H54 (cell line): ENCODE results near the gene STRADB.
"Not testable (repeated sequence)": the region's sequence is repeated elsewhere in the genome, so short reads cannot be mapped to it uniquely, and the experiment has no call there.

ENCODE experiments used
- DNase-seq: peaks from one replicate; pipeline ENCODE4 v3.0.0; 2011; ENCODE audit warnings: low spot score, mixed read lengths; ENCODE audit not compliant: insufficient read length
- FAIRE-seq: peaks from 3 replicates; lab custom pipeline; 2011; peaks lifted over from hg19 to GRCh38; lab: Jason Lieb, UNC
- POLR2A ChIP-seq: IDR thresholded peaks from 2 replicates; pipeline ENCODE4 v1.6.1; 2011; ENCODE audit warnings: low read depth, mild to moderate bottlenecking, low read length

Gene STRADB

DNA sequence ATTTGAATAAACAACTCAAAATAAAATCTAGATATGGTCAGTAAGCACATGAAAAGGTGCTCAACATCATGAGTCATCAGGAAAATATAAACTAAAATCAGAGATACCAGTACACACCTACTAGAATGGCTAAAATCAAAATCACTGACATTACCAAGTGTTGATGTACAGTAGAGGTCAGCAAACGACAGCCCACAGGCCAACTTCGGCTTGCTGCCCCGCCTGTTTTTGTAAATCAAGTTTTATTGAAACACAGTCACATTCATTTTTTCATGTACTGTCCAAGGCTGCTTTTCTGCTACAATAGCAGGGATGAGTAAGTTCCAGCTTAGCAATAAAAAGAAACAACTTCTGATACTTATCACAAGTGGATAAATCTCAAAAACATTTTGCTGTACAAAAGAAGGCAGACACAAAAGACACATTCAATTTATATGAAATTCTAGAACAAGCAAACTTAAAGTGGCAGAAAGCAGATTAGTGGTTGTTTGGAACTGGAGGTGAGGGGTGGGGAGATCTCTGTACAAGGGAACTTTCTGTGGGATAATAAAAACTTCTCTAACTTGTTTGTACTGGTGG lies 32.4 kb upstream of the STRADB start:
- FAIRE-seq (peak; percentile 94), DNase-seq (no peak)
- TF ChIP-seq POLR2A: no peak

DNA sequence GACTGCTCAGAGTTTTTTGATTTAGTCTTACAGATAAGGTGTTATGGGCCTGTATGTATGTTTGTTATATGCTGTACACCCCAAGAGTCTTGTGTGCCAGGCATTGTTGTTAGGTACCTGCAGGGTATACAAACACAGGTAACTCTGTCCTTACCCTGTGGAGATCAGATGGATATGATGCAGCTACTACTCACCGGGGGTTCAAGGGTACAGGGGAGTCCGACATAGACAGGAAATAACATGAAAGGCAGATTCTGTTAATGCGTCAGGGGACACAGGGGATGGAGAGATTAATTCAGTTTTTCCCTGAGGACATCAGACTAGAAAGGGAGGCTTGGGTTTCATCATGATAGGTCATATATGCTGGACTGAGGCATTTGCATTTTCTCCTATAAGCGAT lies 31.6 kb upstream of the STRADB start:
- no peak for TF ChIP-seq POLR2A

DNA sequence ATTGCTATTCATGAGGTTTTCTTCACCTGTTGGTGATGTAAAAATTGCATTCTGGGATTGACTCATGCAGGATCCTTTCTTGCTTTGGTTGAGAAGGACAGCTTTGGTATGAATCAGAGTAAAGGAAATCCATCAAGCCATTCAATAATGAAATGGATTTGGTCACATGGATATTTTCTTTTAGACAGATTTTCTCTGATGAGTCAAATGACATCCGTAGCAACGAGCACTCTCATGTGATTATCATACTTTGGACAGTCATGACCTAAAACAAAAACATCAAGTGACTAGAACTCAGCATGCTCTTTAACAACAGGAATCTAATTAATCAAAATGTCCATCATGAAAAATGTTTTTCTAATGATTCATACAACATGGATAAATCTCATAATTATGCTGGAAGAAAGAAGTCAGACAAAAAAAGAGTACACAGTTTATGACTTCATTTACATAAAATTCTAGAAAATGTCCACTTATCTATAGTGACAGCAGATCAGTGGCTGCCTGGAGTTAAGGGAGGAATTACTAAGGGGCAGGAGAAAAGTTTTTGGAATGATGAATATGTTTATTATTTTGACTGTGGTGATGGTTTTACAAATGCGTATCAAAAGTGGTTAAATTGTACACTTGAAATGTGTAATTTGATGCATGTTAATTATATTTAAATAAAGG lies 31.0 kb upstream of the STRADB start:
- DNase-seq (no peak), FAIRE-seq (peak; percentile 86)
- TF ChIP-seq POLR2A: no peak

More for the DNA sequence above, 31.6 kb upstream of the STRADB start:
- FAIRE-seq (no peak), DNase-seq (no peak)

DNA sequence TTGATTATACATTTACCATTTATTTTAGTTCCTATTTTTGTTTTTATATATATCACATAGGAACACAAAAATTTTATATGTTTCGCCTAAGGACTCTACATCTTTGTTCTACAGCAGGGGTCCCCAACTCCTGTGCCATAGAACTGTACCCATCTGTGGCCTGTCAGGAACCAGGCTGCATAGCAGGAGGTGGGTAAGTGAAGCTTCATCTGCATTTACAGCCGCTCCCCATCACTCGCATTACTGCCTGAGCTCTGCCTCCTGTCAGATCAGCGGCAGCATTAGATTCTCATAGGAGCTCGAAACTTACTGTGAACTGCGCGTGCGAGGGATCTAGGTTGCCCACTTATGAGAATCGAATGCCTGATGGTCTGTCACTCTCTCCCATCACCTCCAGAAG lies 25.6 kb upstream of the STRADB start:
- FAIRE-seq (no peak), DNase-seq (no peak)
- TF ChIP-seq POLR2A: no peak

DNA sequence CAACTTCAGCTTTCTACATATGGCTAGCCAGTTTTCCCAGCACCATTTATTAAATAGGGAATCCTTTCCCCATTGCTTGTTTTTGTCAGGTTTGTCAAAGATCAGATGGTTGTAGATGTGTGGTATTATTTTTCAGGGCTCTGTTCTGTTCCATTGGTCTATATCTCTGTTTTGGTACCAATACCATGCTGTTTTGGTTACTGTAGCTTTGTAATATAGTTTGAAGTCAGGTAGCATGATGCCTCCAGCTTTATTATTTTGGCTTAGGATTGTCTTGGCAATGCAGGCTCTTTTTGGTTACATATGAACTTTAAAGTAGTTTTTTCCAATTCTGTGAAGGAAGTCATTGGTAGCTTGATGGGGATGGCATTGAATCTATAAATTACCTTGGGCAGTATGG lies 23.2 kb upstream of the STRADB start:
- FAIRE-seq, DNase-seq: not testable (repeated sequence)

DNA sequence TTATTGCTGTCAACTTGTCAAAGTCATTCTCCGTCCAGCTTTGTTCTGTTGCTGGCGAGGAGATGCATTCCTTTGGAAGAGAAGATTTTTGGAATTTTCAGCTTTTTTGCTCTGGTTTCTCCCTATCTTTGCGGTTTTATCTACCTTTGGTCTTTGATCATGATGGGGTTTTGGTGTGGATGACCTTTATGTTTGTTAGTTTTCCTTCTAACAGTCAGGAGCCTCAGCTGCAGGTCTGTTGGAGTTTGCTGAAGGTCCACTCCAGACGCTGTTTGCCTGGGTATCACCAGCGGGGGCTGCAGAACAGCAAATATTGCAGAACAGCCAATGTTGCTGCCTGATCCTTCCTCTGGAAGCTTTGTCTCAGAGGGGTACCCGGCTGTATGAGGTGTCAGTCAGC lies 21.7 kb upstream of the STRADB start:
- not testable (repeated sequence) for FAIRE-seq

DNA sequence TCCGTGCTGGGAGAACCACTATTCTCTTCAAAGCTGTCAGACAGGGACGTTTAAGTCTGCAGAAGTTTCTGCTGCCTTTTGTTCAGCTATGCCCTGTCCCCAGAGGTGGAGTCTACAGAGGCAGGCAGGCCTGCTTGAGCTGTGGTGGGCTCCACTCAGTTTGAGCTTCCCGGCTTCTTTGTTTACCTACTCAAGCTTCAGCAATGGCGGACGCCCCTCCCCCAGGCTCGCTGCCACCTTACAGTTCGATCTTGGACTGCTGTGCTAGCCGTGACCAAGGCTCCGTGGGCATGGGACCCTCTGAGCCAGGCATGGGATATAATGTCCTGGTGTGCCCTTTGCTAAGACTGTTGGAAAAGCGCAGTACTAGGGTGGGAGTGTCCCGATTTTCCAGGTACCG lies 21.2 kb upstream of the STRADB start:
- not testable (repeated sequence) for FAIRE-seq, DNase-seq

More for the DNA sequence above, 21.7 kb upstream of the STRADB start:
- not testable (repeated sequence) for DNase-seq

DNA sequence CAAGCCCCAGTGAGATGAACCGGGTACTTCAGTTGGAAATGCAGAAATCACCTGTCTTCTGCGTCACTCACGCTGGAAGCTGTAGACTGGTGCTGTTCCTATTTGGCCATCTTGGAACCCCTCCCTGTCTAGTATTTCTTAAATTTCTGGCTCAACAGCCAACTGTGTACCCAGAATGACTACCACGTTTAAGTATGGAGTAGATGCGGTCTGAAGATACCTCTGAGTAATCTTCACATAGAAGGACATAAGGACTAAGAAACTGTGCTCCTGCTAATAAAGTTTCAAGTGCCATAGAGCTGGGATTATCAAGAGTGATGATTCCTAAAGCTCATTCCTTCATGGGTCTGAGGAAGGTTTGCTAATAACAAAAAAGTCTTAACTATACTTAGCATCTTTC lies 20.7 kb upstream of the STRADB start:
- FAIRE-seq: no peak
- DNase-seq: no peak
- TF ChIP-seq POLR2A: no peak

DNA sequence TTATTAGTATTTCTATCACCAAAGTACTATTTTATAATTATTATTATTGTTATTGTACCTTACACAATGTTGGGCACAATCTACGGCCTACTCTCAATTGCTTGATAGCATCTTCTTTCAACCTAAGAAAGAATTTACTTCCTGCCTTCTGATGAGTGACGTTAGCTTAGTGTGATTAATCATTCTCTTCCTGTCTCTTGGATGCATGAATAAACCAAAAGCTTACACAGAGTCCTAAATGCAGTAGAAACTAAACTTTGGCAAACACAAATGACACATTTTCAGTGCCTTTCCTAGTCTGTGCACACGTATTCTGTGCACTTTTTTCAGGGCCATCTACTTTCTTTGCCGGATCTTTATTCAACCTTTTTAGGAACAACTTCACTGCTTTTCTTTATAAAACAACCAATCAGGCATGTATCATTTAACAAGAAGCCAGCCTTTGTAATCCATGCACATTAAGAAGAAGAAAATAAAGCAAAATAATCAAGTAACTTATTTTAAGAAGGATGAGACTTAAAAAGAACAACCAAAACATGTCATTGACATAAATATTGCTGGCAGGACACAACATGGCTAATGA lies 19.4 kb upstream of the STRADB start:
- peak; percentile 83 for FAIRE-seq
- no peak for TF ChIP-seq POLR2A
- DNase-seq: no peak

DNA sequence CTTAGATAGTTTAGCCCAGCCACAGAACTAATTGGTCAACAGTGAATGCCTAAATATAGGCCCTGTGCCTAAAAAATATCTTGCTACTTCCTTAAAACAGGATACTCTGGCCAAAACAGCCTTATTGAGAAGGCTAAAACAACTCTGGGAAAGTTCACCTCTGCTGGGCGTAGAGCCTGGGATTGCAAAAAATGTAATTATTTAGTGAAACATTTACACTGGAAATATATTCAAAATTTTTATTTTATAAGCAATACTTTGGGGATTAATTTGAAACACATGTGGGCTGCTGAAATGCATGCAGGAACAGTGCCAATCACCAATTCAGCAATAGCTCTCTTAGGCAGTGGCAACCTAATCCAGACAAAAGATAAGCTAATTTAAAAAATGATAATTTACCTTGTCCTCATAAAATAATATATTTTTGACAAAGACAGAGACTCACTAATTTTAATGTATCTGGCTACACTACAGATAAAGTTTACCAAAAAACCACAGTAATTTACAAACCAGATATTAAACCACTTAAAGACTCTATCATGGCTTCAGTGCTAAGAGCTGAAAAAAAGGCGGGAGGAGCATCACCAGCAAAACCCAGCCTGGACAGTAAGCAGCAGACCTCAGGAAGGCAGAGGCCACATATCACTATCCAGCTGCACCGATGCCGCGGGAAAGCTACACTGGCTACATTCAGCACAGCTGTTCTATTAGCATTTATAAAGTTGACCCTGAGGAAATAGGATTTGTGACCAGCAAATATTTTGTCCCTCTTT lies 18.7 kb upstream of the STRADB start:
- DNase-seq (no peak), FAIRE-seq (peak; percentile 6)

DNA sequence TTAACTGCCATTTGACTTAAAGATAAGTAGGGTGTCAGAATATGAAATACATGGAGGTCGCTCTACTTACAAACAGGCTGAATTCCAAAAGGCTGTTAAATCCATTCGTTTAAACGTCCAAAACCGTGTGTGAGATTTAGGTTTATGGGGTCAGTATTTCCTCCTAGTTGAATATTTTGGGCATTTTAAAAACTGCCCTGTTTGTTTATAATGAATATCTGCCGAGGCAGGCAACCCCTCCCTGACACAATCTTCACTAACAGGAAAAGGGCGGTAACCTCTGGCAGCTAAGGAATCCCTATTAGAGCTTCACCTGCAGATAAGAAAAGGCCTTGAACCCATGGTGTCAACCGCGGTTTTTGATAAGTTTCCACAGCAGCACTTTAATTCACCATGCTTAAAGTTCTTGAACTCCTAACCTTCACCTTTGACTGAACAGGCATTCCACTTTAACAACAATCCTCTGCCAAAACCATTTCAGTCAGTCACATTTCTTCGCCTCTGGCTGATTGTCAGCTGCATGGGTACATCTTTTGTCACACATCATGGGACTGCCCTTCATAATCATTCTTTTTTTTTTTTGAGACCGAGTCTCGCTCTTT lies 18.0 kb upstream of the STRADB start:
- DNase-seq: no peak
- FAIRE-seq: no peak
- TF ChIP-seq POLR2A: no peak

More for the DNA sequence above, 18.7 kb upstream of the STRADB start:
- no peak for TF ChIP-seq POLR2A

DNA sequence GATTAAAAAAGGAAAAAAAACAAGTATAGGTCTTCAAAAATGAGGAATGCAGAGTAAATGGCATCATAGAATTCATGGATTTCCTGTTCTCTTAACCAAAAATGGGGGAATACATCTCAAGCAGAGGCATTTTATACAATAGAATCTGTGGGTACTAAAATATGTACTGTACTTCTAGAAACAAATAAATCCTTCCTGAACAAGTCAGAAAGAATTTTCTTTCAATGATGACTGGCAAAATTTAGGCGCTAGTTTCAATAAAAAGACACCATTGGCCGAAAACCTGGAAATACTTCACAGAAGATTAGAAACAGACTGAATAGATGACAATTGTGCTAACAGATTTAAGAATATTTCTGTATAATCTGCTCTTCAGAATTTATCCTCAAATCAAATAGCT lies 15.4 kb upstream of the STRADB start:
- FAIRE-seq: no peak
- no peak for TF ChIP-seq POLR2A
- DNase-seq: no peak

DNA sequence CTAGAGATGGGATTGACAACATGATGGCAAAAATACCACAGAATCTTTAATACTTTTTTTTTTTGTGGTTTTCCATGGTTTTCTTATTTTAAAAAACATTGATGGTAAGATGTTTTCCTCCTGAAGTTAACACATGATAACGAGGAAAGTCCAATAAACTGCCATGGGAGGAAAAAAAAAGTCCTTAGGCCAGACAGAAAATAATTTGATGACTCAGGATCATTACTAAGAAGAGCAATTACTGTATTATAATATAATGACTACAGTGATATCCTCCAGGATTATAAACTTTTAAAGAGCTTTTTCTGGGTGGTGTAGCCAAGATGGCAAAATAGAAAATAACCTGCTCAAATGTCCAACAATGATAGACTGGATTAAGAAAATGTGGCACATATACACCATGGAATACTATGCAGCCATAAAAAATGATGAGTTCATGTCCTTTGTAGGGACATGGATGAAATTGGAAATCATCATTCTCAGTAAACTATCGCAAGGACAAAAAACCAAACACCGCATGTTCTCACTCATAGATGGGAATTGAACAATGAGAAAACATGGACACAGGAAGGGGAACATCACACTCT lies 12.1 kb upstream of the STRADB start:
- DNase-seq, FAIRE-seq: not testable (repeated sequence)

DNA sequence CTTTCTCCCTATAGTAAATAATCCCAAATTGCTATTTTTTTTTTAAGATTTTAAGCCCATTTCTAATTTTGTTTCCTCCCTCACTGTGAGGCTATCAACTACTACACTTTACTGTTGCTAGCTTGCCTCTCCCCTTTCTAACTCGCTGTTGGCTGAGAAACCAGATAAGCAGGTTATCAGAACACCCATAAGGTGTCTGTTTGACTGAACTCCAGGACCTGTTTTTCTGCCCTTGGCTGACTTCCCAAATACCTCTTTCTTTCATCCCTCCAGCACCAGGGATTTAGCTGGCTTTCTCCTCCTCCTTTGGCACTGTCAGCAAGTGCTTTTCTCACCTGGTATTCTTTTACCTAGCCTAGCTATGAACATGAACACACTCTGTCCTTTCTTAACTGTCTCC lies 11.4 kb upstream of the STRADB start:
- DNase-seq: no peak
- no peak for TF ChIP-seq POLR2A
- FAIRE-seq: no peak
